Activated CD4-positive, alpha-beta memory T cell treated with anti-CD3 and anti-CD28 coated beads, Interleukin-2, amount 10 ng/mL, durations not matched to agents 7 days and 5 days (primary cell): ENCODE measurements around the gene EMC6. TPM values are rescaled to one million over a fixed set of nuclear protein-coding genes. Genes with fewer than 3 reads are reported as not detected.

Experiments
- CTCF ChIA-PET: fragments of 350-600 bp; sonication (Branson Sonifier 250); formaldehyde crosslinking; loops from one replicate; lab custom pipeline; 2021; ENCODE audit warnings: antibody characterized with exemption, inconsistent platforms; lab: Charles Lee
- POLR2A ChIA-PET: fragments of 350-600 bp; sonication (Branson Sonifier 250); formaldehyde crosslinking; loops from one replicate; lab custom pipeline; 2021; ENCODE audit warnings: antibody characterized with exemption; lab: Charles Lee
- DNase-seq: peaks from one replicate; pipeline ENCODE4 v3.0.0-alpha.2; 2020
- H3K27ac Mint-ChIP-seq: one replicate; pipeline ENCODE4 v1.8.0; 2021; ENCODE audit warnings: mild to moderate bottlenecking, mixed read lengths
- H3K27me3 Mint-ChIP-seq: one replicate; pipeline ENCODE4 v1.8.0; 2021; ENCODE audit warnings: mixed read lengths
- H3K36me3 Mint-ChIP-seq: one replicate; pipeline ENCODE4 v1.8.0; 2021; ENCODE audit warnings: low read depth, mixed read lengths
- H3K4me1 Mint-ChIP-seq: one replicate; pipeline ENCODE4 v1.8.0; 2021; ENCODE audit warnings: mixed read lengths
- H3K4me3 Mint-ChIP-seq: one replicate; pipeline ENCODE4 v1.8.0; 2021; ENCODE audit warnings: mild to moderate bottlenecking, mixed read lengths
- H3K9me3 Mint-ChIP-seq: one replicate; pipeline ENCODE4 v1.8.0; 2021; ENCODE audit warnings: mixed read lengths
- total RNA-seq, 2 experiments: library from RNA; stranded (reverse); gene quantifications; one replicate each; pipeline ENCODE4 v1.2.3, GENCODE V29; 2021

EMC6 gene
- total RNA-seq, 2 experiments from 2014 or later = 40.4 to 41.6 TPM

GRCh38 chr17:3657874-3658783, 10.5 kb upstream of the EMC6 start:
- Mint-ChIP-seq H3K36me3 (peaks cover 6% of the 10 kb centered on the region), H3K27me3 (no peaks in the 10 kb centered on the region), H3K4me1 (no peaks in the 10 kb centered on the region), H3K4me3 (no peak overlapping the region), H3K9me3 (no peaks in the 10 kb centered on the region), H3K27ac (no peak overlapping the region)
- DNase-seq = no peak
- ChIA-PET POLR2A (interaction anchor here (1.0 kb wide), 2 partner anchors 9 to 15 kb away, joined by 3 to 4 read pairs; no protein-coding TSS in a partner anchor), CTCF (no interaction called here)

GRCh38 chr17:3658784-3659449, 9.7 kb upstream of the EMC6 start:
- Mint-ChIP-seq H3K36me3 (peaks cover 3% of the 10 kb centered on the region), H3K4me3 (no peak overlapping the region), H3K27ac (no peak overlapping the region), H3K4me1 (no peaks in the 10 kb centered on the region), H3K27me3 (no peaks in the 10 kb centered on the region), H3K9me3 (no peaks in the 10 kb centered on the region)
- no peak for DNase-seq
- POLR2A ChIA-PET = interaction anchor here (1.0 kb wide), 1 partner anchor 15 kb away, joined by 4 read pairs; no protein-coding TSS in a partner anchor
- CTCF ChIA-PET = no interaction called here

DNA sequence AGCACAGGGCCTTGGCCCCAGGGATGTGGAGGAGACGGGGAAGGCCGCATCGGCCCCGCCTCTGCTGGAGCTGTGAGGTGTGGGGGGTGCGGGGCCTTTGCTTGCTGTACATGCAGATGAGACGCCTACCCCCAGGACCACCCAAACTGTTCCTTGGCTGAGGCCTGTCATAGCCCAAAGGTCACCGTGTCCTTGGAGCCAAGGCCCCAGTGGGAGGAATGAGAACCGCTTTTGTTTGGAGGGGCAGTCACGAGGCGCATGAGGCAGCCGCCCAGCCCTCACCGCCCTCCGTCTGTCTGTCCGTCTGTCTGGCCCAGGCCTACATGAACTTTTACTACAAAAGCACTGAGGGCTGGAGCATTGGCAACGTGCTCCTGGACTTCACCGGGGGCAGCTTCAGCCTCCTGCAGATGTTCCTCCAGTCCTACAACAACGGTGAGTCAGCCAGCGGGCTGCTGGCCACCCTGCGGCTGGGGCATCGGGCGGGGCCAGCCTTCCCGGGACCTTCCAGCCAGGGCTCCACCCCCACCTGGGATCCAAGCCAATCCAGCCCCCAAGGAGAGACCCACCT, 9.0 kb upstream of the EMC6 start:
- Mint-ChIP-seq H3K4me3 (no peak overlapping the region), H3K36me3 (peaks cover 2% of the 10 kb centered on the region), H3K9me3 (no peaks in the 10 kb centered on the region), H3K27ac (no peak overlapping the region), H3K27me3 (no peaks in the 10 kb centered on the region), H3K4me1 (no peaks in the 10 kb centered on the region)
- ChIA-PET CTCF (no interaction called here), POLR2A (no interaction called here)
- DNase-seq = no peak

GRCh38 chr17:3660311-3660891, 8.2 kb upstream of the EMC6 start:
- POLR2A ChIA-PET = no interaction called here

GRCh38 chr17:3663102-3664011, 5.3 kb upstream of the EMC6 start:
- peaks cover 2% of the 10 kb centered on the region for H3K36me3 Mint-ChIP-seq
- no peaks in the 10 kb centered on the region for H3K27me3 Mint-ChIP-seq
- DNase-seq = no peak
- ChIA-PET CTCF (interaction anchor here (1.1 kb wide), 1 partner anchor 14 kb away, joined by 3 read pairs; no protein-coding TSS in a partner anchor), POLR2A (interaction anchor here (0.6 to 1.7 kb wide), 3 partner anchors 16 to 1234 kb away, joined by 3 to 5 read pairs (median 3); partner anchors contain the start of gene P2RX5)
- H3K4me1 Mint-ChIP-seq = peaks cover 16% of the 10 kb centered on the region
- H3K4me3 Mint-ChIP-seq = no peak overlapping the region
- H3K27ac Mint-ChIP-seq = no peak overlapping the region
- no peaks in the 10 kb centered on the region for H3K9me3 Mint-ChIP-seq

More at GRCh38 chr17:3660311-3660891, 8.2 kb upstream of the EMC6 start:
- no peaks in the 10 kb centered on the region for H3K9me3 Mint-ChIP-seq
- no peaks in the 10 kb centered on the region for H3K27me3 Mint-ChIP-seq
- DNase-seq = no peak
- peaks cover 2% of the 10 kb centered on the region for H3K36me3 Mint-ChIP-seq
- peaks cover 2% of the 10 kb centered on the region for H3K4me1 Mint-ChIP-seq
- H3K4me3 Mint-ChIP-seq = no peak overlapping the region
- no peak overlapping the region for H3K27ac Mint-ChIP-seq
- CTCF ChIA-PET = no interaction called here

GRCh38 chr17:3665834-3666233, 2.8 kb upstream of the EMC6 start:
- Mint-ChIP-seq H3K27me3 (no peaks in the 10 kb centered on the region), H3K27ac (no peak overlapping the region), H3K36me3 (peaks cover 9% of the 10 kb centered on the region), H3K4me3 (no peak overlapping the region), H3K9me3 (no peaks in the 10 kb centered on the region), H3K4me1 (peaks cover 27% of the 10 kb centered on the region)
- CTCF ChIA-PET = no interaction called here
- no peak for DNase-seq
- POLR2A ChIA-PET = no interaction called here

DNA sequence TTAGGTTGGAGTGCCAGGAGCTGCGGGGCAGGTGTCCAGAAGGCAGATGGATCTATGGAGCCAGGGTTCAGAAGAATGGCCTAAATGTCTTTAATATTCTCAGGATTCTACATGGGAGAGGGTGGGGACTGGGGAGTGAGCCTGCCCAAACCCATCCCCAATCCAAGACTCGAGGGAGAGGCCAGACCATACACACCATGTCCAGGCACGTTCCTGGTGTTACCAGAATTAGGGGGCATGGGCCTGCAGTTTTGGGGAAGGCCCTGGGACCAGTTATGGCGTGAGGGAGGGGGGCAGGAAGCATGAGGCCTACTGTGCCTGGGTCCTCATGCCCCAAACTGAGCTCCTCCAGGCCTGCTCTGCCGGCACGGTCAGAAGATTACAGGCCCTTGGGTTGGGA, 2.1 kb upstream of the EMC6 start:
- no peak overlapping the region for H3K27ac Mint-ChIP-seq
- no peak for DNase-seq
- ChIA-PET POLR2A (interaction anchor here (1.5 to 3.1 kb wide), 4 partner anchors 8 to 74 kb away, joined by 3 to 16 read pairs (median 4); partner anchors contain the start of genes CTNS and SHPK), CTCF (interaction anchor here (0.7 kb wide), 1 partner anchor 57 kb away, joined by 4 read pairs; no protein-coding TSS in a partner anchor)
- no peaks in the 10 kb centered on the region for H3K9me3 Mint-ChIP-seq
- H3K4me3 Mint-ChIP-seq = peak overlapping the region; percentile 29
- no peaks in the 10 kb centered on the region for H3K27me3 Mint-ChIP-seq
- H3K36me3 Mint-ChIP-seq = peaks cover 10% of the 10 kb centered on the region
- H3K4me1 Mint-ChIP-seq = peaks cover 29% of the 10 kb centered on the region

- CTCF ChIA-PET = interaction anchor here (0.6 to 0.9 kb wide), 4 partner anchors 13 to 56 kb away, joined by 3 to 4 read pairs (median 3); partner anchors contain the start of gene HASPIN
- Mint-ChIP-seq H3K4me1 (peaks cover 31% of the 10 kb centered on the region), H3K9me3 (no peaks in the 10 kb centered on the region), H3K27ac (peak overlapping the region; percentile 26), H3K27me3 (no peaks in the 10 kb centered on the region), H3K4me3 (peak overlapping the region; percentile 96), H3K36me3 (peaks cover 12% of the 10 kb centered on the region)
- DNase-seq = peak; percentile 33
- POLR2A ChIA-PET = interaction anchor here (0.7 to 3.1 kb wide), 5 partner anchors 10 to 73 kb away, joined by 3 to 16 read pairs (median 4); partner anchors contain the start of genes CTNS and SHPK
Measured at GRCh38 chr17:3667366-3668278, 990 bp upstream of the EMC6 start.

DNA sequence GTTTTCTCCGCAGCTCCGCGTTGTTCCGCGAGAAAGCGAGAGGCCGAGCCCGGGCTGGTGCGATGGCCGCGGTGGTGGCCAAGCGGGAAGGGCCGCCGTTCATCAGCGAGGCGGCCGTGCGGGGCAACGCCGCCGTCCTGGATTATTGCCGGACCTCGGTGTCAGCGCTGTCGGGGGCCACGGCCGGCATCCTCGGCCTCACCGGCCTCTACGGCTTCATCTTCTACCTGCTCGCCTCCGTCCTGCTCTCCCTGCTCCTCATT, 404 bp downstream of the EMC6 start:
- no peaks in the 10 kb centered on the region for H3K9me3 Mint-ChIP-seq
- peaks cover 16% of the 10 kb centered on the region for H3K36me3 Mint-ChIP-seq
- peaks cover 31% of the 10 kb centered on the region for H3K4me1 Mint-ChIP-seq
- no peak for DNase-seq
- H3K27ac Mint-ChIP-seq = peak overlapping the region; percentile 76
- CTCF ChIA-PET = interaction anchor here (0.7 to 1.0 kb wide), 2 partner anchors 14 to 159 kb away, joined by 3 read pairs; no protein-coding TSS in a partner anchor
- no peaks in the 10 kb centered on the region for H3K27me3 Mint-ChIP-seq
- H3K4me3 Mint-ChIP-seq = peak overlapping the region; percentile 96
- POLR2A ChIA-PET = interaction anchor here (0.6 to 3.1 kb wide), 8 partner anchors 8 to 54 kb away, joined by 3 to 16 read pairs (median 4); partner anchors contain the start of genes CTNS, HASPIN, P2RX5 and SHPK

GRCh38 chr17:3669548-3669947, 936 bp downstream of the EMC6 start:
- Mint-ChIP-seq H3K4me3 (peak overlapping the region; percentile 96), H3K27ac (peak overlapping the region; percentile 76), H3K4me1 (peaks cover 31% of the 10 kb centered on the region), H3K9me3 (no peaks in the 10 kb centered on the region), H3K27me3 (no peaks in the 10 kb centered on the region), H3K36me3 (peaks cover 16% of the 10 kb centered on the region)
- ChIA-PET CTCF (interaction anchor here (1.3 kb wide), 1 partner anchor 13 kb away, joined by 3 read pairs; no protein-coding TSS in a partner anchor), POLR2A (interaction anchor here (0.6 to 1.4 kb wide), 4 partner anchors 15 to 54 kb away, joined by 3 to 7 read pairs (median 4); partner anchors contain the start of genes HASPIN and P2RX5)
- DNase-seq = no peak

DNA sequence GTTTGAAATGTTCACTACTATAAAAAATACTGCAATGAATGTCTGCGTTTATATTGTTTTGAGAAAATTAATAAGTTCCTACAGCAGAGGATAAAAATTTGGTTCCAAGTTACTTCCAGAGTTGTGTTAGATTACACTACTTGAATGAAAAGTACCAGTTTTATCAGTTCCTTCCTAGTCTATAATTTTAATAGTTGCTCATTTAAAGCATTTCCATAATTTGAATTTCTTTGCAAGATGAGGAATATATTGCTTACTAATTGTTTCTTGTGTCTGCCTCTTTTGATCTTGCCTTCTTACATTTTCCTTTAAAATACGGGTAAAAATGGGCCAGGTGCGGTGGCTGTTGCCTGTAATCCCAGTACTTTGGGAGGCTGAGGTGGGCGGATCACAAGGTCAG, 4.0 kb downstream of the EMC6 start:
- Mint-ChIP-seq H3K4me3 (no peak overlapping the region), H3K36me3 (peaks cover 16% of the 10 kb centered on the region), H3K4me1 (peaks cover 18% of the 10 kb centered on the region), H3K9me3 (no peaks in the 10 kb centered on the region), H3K27ac (no peak overlapping the region), H3K27me3 (no peaks in the 10 kb centered on the region)
- POLR2A ChIA-PET = no interaction called here
- DNase-seq = no peak
- CTCF ChIA-PET = interaction anchor here (1.2 to 1.5 kb wide), 2 partner anchors 36 to 51 kb away, joined by 3 to 5 read pairs; partner anchors contain the start of genes CTNS, HASPIN and SHPK
